GM21825 (cell line): Measurements from ENCODE around the gene APLNR.

ENCODE experiments used
- ATAC-seq: cut with Tn5 transposase; IDR thresholded peaks from one replicate; pipeline ENCODE4 v1.9.1; 2021; ENCODE audit warnings: mild to moderate bottlenecking, moderate library complexity; ENCODE audit not compliant: unreplicated experiment

Gene APLNR

DNA sequence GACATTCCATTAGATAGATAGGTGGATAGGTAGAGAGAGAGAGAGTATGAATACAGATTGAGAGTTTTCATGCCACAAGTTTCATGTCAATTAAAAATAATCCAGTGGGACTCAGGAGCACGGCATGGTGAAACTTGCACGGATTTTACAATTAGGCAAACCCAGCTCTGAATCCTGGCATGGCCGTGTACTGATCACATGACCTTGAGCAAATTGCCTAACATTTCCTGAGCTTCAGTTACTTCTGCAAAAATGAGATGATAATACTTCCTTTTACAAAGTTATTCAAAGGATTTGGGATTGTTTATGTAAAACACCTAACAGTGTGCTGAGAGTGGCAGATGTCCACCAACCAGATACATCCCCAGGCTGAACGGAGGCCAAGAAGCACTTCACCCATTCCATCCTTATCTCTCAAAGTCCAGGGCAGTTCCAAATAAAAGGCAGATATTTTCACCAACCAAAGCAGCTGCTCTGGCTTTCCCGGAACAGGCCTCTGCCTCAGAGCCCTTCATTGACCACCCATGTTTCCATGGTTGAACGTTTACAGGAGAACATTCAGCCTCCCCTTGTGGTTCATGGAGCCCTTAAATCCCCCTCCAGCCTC lies 17.9 kb downstream of the APLNR start:
- no peak for ATAC-seq

- no peak for ATAC-seq
Observed at GRCh38 chr11:57217053-57217452, 20.0 kb downstream of the APLNR start.

DNA sequence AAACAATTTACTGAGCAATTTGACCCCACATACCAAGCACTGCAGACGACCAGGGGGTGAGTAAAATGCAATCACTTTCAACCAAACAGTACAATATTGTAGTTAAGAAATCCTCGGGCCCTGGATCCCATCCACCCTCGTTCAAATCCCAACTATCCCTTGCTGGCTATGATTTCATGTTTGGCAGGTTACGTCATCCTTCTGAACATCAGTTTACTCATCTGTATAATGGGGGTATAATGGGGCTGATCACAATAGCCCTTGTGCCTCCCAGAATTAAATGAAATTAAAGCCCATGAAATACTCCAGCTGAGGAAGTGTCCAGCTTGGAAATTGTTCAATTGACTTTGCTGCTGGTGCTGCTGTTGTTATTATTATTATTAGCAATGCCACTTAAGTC lies 20.6 kb downstream of the APLNR start:
- ATAC-seq, result no peak

GRCh38 chr11:57214494-57214893 lies 22.6 kb downstream of the APLNR start:
- ATAC-seq, result no peak

DNA sequence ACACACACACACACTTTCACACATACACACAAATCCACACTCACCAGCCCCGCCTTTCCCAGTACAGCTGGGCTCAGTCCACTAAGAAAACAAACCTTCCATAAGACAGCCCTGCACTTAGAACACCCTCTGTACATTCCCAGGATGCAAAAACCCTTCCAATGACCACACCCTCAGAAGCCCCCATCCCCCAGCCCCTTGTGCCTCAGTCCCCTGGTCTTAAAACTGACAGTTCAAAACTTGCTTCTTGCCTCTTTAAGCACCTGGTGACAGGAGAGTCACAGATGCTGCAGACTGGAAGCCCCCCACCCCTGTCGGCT lies 23.0 kb downstream of the APLNR start:
- no peak for ATAC-seq

GRCh38 chr11:57213342-57214097 lies 23.5 kb downstream of the APLNR start:
- no peak for ATAC-seq

DNA sequence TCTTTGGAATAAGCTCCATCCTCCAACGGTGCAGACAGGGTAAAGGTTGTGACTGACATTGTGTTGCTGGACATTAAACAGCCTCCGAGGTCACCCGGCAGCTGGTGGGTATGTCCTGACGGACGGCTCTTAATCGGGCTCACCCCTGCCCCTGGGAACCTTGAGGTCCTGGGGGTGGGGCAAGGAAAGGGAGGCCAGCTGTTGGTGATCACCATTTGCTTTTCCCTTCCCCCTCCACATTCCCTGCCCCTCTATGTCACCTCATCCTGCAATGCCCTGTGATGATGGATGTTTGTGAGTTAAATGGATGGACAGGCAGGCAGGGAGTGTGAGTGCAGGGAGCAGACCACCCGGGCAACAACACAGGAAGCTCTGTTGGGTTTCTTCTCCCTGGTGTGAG lies 26.3 kb downstream of the APLNR start:
- ATAC-seq, result no peak

- no peak for ATAC-seq
Observed at GRCh38 chr11:57207168-57207567, 29.9 kb downstream of the APLNR start.

- ATAC-seq, result no peak
Observed at GRCh38 chr11:57205041-57205641, 31.9 kb downstream of the APLNR start.

DNA sequence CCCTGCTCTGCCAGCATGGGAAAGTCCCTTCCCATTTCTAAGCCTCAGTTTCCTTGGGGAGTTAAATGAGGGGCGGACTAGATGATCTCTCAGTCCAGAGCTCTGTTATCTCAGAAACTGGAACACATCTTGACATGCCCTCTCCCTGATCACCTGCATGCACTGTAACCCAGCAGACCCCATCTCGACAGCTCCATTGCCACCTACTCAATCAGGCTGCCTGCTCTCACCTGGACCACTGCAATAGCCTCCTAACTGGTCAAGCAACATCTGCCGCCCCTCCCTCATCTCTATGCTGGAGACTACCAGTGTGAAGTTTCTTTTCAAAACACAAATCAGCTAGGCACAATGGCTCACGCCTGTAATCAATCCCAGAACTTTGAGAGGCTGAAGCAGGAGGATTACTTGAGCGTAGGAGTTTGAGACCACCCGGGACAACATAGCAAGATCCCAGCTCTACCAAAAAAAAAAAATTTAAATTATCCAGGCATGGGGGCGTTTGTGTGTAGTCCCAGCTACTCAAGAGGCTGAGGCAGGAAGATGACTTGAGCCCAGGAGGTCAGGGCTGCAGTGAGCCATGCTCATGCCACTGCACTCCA lies 33.1 kb downstream of the APLNR start:
- no peak for ATAC-seq

- no peak for ATAC-seq
Observed at GRCh38 chr11:57203359-57203758, 33.7 kb downstream of the APLNR start.

DNA sequence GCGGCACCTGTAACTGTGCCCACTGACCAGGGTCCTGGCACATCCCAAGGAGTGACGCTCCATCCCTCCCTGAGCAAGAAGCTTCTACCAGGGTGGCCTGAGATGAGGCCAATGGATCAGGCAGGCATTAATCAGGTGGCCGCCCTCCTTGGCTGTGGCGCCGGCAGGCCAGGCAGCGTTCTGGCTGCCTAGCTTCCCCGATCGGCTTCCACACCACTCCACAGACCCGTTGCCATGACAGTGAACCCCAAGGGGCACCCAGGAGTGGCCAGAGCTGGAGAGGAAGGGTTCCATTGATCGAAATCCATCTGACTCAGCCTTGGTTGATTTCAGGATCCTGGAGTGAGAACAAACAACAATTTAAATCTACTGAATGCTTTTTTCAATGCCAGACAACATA lies 34.8 kb downstream of the APLNR start:
- ATAC-seq, result no peak

DNA sequence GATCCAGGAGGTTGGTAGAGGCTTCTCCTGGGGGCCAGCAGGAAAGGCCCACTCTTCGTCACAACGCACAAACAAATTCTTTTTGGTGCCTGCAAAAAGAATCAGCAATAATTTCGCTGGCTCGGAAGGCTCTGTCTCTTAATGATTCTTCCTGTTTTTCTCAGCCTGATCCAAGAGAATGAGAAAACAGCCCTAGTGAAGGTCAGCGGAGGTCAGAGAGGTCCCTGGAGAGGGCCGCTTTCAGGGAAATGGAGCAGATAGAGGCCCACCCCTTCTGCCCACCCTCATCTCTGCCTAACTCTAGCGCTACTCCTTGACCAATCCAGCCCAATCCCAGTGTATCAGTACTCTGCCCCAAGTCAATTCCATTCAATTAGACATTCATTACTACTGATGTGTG lies 36.1 kb downstream of the APLNR start:
- no peak for ATAC-seq

DNA sequence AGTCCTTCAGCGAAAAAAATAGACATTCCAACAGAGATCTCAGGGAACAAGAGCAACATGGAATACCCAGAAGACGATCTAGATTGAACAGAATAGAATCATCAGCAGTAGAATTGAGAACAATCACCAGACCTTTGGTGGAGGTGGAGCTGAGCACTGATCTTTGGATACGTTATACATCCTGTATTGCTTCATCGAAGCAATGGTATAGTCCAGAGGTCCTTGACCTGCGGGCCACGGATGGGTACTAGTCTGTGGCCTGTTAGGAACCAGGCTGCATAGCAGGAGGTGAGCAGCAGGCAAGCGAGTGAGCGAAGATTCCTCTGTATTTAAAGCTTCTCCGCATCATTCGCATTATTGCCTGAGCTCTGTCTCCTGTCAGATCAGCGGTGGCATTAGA lies 37.7 kb downstream of the APLNR start:
- ATAC-seq, result no peak

DNA sequence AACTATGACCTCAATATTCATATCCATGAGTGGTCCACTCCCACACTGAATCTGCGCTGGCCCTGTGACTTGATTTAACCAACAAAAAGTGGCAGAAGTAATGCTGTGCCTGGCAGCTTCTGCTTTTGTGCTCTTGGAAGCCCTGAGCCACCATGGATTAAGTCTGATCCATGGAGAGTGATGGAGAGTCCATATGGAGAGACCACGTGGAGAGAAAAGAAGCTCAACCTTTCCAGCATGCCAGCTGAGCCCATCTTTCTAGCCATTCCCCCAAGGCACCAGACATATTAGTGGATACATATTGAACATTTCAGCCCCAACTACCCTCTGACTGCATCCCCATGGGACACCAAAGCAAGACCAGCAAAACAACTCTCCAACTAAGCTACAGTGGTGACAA lies 39.3 kb downstream of the APLNR start:
- ATAC-seq, result no peak

GRCh38 chr11:57196596-57196995 lies 40.5 kb downstream of the APLNR start:
- ATAC-seq, result no peak

DNA sequence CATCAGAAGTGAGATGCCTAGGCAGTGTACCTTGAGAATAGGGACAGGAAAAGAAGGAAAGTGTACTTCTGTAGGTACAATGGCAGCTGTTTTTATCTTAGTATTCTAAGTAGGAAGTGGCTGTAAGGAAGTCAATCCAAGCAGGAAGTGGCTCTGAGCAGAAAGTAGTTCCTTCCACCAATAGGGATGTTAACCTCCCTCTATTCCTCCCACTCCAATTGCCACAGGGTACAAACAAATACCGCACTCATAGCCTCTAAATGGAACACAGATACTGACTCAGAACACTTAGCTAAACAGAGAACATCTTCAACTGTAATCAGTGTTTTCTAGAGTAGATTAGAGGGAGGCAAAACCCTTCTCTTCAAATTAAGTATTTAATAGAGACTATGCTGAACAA lies 44.7 kb downstream of the APLNR start:
- ATAC-seq, result no peak

- ATAC-seq, result no peak
Observed at GRCh38 chr11:57191311-57192219, 45.5 kb downstream of the APLNR start.

DNA sequence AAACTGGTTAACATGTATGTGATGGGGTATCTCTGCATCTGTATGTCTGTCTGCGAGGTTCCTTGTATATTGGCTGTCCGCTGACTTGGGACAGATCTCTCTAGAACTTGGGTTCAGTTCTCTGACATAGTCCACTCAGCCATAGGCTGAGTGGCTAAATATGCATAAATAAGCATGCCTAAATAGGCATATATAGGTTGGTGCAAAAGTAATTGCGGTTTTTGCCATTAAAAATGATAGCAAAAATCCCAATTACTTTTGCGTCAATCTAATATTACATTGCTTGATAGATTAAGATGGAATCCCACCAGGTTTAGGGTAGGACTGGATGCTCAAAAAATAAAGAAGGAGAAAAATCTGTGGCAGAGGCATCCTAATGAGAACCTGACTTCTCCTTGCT lies 46.5 kb downstream of the APLNR start:
- no peak for ATAC-seq
